COLO668 (cell line): ENCODE measurements around the gene LMO4.

ENCODE experiments used
- DNase-seq: peaks from one replicate; lab custom pipeline; 2025; ENCODE audit not compliant: unreplicated experiment; lab: John Stamatoyannopoulos, UW

The LMO4 gene

DNA sequence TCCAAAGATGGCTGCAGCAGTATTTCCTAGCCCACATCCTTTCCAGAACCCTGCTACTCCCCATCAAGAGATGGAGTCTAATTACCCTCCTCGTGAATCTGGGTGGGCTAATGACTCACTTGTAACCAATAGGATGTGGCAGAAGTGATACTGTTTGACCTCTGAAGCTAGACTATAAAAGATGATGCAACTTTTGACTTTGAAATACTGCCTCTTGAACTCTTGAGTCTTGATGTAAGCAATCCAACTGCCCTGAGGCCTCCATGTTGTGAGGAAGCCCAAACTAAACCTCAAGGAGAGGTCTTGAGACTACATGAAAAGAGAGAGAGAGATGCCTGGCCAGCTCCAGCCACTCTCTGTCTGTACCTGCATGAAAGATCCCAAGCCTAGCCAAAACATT lies 29.5 kb downstream of the LMO4 start:
- no peak for DNase-seq

GRCh38 chr1:87359586-87359985 lies 30.9 kb downstream of the LMO4 start:
- no peak for DNase-seq

GRCh38 chr1:87362063-87362833 lies 33.6 kb downstream of the LMO4 start:
- DNase-seq: no peak

DNA sequence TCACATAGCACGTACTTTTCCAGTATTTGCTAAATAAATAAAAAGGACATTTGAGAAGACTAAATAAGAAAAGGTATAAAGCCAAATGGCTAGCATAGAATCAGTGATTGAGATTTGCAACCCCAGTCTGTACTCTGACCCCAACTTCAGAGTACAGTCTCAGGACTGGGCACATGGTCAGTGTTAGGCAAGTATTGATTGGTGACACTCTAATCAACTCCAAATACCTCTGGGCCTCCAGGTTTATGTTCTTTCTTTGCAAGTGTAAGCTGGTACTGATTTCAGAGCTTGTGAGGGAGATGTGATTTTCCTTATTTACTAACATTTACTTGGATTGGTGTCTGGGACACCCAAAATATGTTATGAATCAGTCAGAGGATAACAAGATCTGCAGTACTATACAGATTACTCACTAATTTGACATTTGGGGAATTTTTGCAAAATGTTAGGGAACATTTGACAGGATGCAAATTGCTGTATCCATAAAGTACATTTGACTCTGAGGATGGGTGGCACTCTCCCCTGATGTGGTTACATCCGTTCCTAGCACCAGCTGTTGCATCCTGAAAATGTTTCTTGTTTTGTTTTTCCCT lies 34.2 kb downstream of the LMO4 start:
- DNase-seq: no peak

DNA sequence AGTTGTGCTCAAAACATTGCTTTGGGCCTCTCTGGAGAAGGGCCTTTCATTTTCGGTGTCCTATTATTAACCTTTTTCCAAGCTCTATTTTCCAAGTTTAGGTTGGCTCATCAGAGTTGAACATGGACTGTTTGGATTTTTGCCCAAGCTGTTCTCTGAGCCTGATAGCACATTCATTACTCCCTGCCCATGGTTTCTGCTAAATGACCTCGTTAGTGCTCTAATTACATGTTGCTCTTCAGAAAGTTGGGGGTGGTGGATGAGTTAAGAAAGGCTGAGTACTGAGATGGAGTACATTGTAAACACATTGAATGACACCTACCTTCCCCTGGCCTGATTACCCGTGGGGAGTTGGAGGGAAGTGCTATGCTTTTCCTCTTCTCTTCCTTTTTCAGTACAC lies 38.9 kb downstream of the LMO4 start:
- DNase-seq: no peak

DNA sequence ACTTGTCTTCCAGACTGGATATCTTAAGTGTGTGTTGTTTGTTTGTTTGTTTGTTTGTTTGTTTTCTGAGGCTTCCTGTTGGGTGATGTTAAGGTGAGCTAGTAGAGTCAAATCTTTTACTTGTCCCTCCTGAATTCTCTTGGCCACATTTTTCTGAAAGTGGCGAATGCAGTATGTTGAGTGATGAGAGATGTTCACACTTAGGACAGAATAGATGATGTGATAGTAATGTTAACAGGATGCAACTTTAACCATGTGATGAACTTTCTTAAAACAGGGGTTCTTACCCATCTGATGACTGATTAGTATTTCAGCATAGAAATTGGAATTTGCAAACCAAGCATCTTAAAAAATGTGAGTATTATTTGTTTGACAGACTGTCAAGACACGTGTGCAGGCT lies 40.2 kb downstream of the LMO4 start:
- DNase-seq: no peak

- no peak for DNase-seq
Measured at GRCh38 chr1:87369736-87370478, 41.2 kb downstream of the LMO4 start.

DNA sequence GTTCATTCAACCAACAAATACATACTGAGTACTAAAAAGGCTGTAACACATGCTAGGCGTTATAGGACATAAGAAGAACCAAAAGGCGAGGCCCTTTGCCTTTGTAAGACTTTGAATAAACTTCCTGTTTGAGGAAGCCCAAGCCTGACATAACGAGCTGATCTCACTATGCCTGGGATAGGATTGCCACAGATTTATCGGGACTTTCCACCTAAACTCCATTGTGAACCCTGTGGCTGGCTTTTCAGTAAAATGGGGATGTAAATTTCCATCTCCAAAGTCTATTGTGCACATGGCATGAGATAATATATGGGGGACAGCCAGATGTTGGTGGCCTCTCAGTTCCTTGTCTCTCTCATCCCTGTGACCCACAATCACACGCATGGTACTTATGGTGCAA lies 41.9 kb downstream of the LMO4 start:
- DNase-seq: no peak

- DNase-seq: no peak
Measured at GRCh38 chr1:87379306-87379705, 50.6 kb downstream of the LMO4 start.

DNA sequence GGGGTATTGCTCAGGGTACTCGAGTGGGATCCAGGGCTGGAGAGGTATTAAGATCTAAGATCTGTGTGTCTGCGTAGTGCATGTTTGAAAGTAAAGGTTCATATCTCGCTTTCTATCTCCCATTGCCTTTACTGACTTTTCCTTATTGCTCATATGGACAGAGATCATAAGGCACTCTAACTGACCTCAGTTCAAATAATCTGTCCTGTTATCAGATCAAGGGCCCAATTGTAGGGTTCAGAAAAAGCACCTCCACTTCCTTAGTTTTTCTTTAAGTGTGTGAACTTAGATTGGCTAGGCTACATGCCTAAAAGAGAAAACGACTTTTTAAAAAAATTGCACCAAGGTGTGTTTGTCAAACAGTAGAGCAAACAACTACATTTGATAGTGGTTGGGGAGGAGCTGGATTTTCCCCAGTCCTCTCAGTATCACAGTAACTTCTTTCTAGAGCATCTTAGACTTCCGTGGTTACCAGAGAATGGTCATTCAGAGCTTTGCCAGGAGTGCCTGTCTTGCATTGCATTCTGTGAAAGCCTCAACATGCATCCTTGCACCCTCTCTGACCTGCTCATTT lies 57.6 kb downstream of the LMO4 start:
- no peak for DNase-seq

DNA sequence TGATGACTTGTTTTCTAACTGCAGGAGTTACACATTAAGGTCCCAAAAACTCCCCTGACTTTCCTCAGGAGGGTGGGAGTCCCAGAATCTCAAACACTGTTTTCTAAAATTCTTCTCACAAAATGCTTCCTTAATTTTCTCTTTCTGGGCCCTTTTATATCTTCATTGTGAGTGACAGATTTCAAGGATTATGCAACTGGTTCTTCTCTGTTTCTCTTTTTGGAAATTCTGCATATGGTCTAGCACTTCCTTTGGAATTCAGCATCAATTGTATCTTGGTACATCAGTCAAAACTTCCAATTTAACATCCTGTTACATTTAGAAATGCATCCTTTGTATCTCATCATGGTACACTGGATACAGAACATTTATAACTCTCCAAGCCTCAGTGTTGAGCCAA lies 59.7 kb downstream of the LMO4 start:
- DNase-seq: no peak

- no peak for DNase-seq
Measured at GRCh38 chr1:87389011-87389410, 60.3 kb downstream of the LMO4 start.

GRCh38 chr1:87389546-87389945 lies 60.9 kb downstream of the LMO4 start:
- DNase-seq: no peak

- no peak for DNase-seq
Measured at GRCh38 chr1:87392248-87393192, 63.8 kb downstream of the LMO4 start.

- DNase-seq: no peak
Measured at GRCh38 chr1:87393445-87394085, 64.9 kb downstream of the LMO4 start.

- DNase-seq: no peak
Measured at GRCh38 chr1:87394513-87394912, 65.8 kb downstream of the LMO4 start.

DNA sequence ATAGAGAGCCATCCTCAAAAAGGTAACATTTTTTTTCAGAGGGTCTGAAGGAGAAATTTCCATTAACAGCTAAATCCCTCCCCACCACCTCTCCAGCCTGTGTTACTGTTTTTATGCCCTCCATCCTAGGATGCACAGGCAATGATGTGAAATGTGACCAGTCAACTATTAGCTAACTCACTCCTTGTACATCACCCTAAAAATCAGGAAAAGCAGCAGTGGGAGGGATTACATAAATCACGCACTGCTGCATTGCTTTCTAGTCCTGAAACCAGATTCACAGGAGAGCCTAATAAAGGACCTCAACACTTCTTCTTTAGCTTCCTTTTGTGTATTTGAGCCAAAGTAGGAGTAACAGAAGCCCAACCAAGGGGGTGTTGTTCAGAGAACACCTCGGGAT lies 66.3 kb downstream of the LMO4 start:
- no peak for DNase-seq
